ENCODE data around the gene FLAD1.

- no peak for TF ChIP-seq CTCF (IDR thresholded peaks at IDR 0.05)
- TF ChIP-seq EP300 (IDR thresholded peaks at IDR 0.05): no peak
- no peak for TF ChIP-seq MYC (IDR thresholded peaks at IDR 0.05; ENCODE audit: borderline replicate concordance, low read length)
- no peak for TF ChIP-seq CEBPB (IDR thresholded peaks at IDR 0.05)
Observed at GRCh38 chr1:155030243-155030795, 47.2 kb downstream of the FLAD1 start.
